ENCODE results near the gene ARRDC5. TPM values are rescaled to one million over a fixed set of nuclear protein-coding genes. Genes with fewer than 3 reads are reported as not detected.

Gene ARRDC5
- total and polyA plus RNA-seq, 12 donors, result 0.06 to 1.1 (median 0.24) TPM; not detected in 2

DNA sequence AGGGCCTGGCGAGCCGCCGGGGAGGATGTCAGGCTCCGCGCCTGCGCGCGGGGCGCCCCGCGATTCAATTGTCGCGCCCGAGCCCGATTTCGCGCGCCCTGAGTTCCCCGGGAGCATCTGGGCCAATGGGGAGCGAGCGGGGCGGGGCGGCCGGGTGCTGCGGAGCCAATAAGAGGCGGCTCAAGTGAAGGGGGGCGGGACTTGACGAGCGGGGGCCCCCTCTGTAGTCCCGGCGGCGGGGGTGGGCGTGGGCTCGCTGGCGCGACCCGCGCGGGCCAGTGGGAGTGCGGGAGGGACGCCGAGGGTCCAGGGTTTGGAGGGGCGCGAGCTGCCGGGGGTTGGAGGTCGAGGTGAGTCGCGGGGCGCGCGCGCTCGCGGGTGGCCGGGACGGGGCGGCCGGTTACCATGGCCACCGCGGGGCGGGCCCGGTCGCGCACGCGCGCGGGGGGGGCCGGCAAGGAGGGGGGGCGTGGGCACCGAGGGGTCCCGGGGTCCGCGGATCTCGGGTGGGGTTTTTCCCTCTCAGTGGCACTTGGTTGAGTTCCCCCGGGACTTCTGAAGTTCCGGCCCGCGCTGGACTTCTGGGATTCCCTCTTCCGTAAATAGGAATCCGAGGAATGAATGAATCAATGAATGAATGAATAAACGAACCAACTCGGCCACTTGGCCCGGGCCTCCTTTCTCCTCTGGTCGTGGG is 7.3 kb upstream of the ARRDC5 start:
- WGBS, 4 donors, result 0 to 1% (median 1%) methylated on average over 12 to 78 of the region's 85 CpGs
- peak; percentile 88 to 94 (median 91) for DNase-seq
- Histone ChIP-seq H3K27ac (no peak overlapping the region), H3K9me3 (replicated peaks in 1 of 3) (no peaks in the 10 kb centered on the region), H3K27me3 (peaks cover 10% of the 10 kb centered on the region), H3K36me3 (replicated peaks in 1 of 2) (no peaks in the 10 kb centered on the region), H3K4me3 (peak overlapping the region in 3 of 4 donors; percentile 25 to 98 (median 35)), H3K4me1 (replicated peaks in 1 of 2) (peaks cover 12 to 23% of the 10 kb centered on the region in 2 donors)
- intact Hi-C loops (cut with DNase I), result loop anchor here (2.0 to 5.0 kb wide), 5 partner anchors 37 to 122 kb away; no protein-coding TSS in a partner anchor
- no peak for TF ChIP-seq POLR2A (IDR thresholded peaks at IDR 0.05)
- TF ChIP-seq, protein P1, sequence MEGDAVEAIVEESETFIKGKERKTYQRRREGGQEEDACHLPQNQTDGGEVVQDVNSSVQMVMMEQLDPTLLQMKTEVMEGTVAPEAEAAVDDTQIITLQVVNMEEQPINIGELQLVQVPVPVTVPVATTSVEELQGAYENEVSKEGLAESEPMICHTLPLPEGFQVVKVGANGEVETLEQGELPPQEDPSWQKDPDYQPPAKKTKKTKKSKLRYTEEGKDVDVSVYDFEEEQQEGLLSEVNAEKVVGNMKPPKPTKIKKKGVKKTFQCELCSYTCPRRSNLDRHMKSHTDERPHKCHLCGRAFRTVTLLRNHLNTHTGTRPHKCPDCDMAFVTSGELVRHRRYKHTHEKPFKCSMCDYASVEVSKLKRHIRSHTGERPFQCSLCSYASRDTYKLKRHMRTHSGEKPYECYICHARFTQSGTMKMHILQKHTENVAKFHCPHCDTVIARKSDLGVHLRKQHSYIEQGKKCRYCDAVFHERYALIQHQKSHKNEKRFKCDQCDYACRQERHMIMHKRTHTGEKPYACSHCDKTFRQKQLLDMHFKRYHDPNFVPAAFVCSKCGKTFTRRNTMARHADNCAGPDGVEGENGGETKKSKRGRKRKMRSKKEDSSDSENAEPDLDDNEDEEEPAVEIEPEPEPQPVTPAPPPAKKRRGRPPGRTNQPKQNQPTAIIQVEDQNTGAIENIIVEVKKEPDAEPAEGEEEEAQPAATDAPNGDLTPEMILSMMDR (IDR thresholded peaks at IDR 0.05), result no peak

DNA sequence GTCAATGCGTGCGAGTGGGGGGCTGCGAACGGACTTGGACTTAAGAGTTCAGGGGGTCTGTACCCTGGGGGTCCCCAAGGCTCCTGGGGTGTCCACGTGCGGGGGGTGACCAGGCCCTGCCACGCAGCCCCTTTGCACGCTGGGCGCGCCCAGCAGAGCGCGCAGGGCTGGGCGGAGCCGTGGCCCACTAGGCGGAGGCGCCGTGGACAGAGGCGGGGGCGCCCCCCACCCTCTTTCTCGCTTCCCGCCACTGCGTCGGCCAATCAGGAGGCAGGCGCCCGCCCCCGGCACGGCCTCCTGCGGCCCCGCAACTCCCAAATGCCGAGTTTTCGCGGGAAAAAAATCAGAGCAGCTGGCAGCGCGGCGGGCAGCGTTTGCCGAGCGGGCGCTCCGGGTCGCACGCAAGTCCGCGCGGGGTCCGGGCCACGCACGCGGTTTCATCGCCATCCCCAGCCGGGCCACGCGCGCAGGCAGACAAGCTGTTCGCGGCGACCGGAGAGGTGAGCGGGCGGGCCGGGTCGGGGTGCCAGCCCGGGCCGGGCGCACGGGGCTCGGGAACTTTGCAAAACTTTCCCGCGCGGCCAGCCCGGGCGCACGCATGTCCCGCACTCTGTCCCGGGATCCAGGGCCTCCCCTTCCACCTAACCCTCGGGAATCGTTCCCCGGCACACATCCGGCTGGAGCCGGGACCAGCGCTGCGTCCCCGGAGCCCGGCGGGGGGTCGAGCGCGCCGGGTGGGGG is 6.6 kb upstream of the ARRDC5 start, which contains the start of gene UHRF1:
UHRF1 (plus strand) TSS at position 346 of the 741 bp plus-strand sequence. CDS start 1,385 bp downstream, outside the sequence.
- no peaks in the 10 kb centered on the region for H3K36me3 ChIP-seq (replicated peaks in 1 of 2)
- peak within 1 kb of the TSS in 3 of 4 donors; percentile 25 to 98 (median 35) for H3K4me3 ChIP-seq
- DNase-seq, result no peak
- TF ChIP-seq, protein P1 (IDR thresholded peaks at IDR 0.05), result no peak
- TF ChIP-seq POLR2A (IDR thresholded peaks at IDR 0.05), result no peak
- intact Hi-C loops (cut with DNase I), result no loop called here
- no peak within 1 kb of the TSS for H3K27ac ChIP-seq
- WGBS, 4 donors, result 2 to 4% (median 3%) methylated on average over 31 to 89 of the region's 89 CpGs; no CpG with 5 or more reads in 1 of the 4 donors
- peaks cover 12 to 23% of the 10 kb centered on the region in 2 donors for H3K4me1 ChIP-seq (replicated peaks in 1 of 2)
- peaks cover 10% of the 10 kb centered on the region for H3K27me3 ChIP-seq
- no peaks in the 10 kb centered on the region for H3K9me3 ChIP-seq (replicated peaks in 1 of 3)

DNA sequence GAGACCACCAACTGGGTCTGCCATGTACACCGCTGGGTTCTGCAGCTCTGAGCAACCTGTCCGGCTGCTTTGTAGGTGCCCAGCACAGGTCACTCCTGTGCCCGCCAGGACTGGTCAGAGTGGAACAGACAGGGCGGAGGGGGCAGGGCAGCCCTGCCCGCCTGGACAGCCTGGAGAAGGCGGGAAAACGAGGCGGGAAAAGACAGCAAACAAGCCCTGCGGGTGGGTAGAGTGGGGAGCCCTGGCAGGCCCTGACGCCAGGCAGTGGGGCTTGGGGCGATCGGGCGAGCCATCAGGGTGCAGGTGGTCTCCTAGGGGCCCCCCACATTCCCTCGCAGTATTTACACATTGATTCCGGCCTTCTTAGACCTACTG is 6.1 kb upstream of the ARRDC5 start:
- intact Hi-C loops (cut with DNase I), result no loop called here
- DNase-seq, result no peak
- Histone ChIP-seq H3K36me3 (replicated peaks in 1 of 2) (no peaks in the 10 kb centered on the region), H3K27ac (no peak overlapping the region), H3K4me1 (replicated peaks in 1 of 2) (peaks cover 12 to 23% of the 10 kb centered on the region in 2 donors), H3K9me3 (replicated peaks in 1 of 3) (no peaks in the 10 kb centered on the region), H3K4me3 (no peak overlapping the region), H3K27me3 (peaks cover 10% of the 10 kb centered on the region)
- WGBS, 4 donors, result 70 to 82% (median 77%) methylated on average over 6 to 15 of the region's 15 CpGs
- no peak for TF ChIP-seq POLR2A (IDR thresholded peaks at IDR 0.05)
- TF ChIP-seq, protein P1 (IDR thresholded peaks at IDR 0.05), result no peak

DNA sequence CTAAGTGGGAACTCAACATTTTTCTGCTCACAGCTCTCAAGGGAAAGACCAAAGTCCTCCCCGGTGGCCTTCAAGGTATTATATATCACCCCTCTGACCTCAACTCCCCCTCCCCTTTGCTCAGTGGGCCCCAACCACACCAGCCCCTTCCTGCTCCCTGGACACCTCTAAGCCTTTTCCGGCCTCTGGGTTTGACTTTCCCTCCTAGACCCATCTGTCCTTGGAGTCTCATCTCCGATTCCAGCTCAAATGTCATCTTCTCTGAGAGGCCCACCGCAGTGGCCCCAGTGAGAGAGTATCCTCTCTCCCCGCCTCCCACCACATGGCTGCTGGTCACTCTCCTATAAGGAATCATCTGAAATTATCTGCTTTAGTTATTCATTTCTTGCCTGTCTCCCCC is 5.7 kb upstream of the ARRDC5 start:
- peaks cover 12 to 23% of the 10 kb centered on the region in 2 donors for H3K4me1 ChIP-seq (replicated peaks in 1 of 2)
- no peak overlapping the region for H3K27ac ChIP-seq
- DNase-seq, result no peak
- H3K9me3 ChIP-seq (replicated peaks in 1 of 3), result no peaks in the 10 kb centered on the region
- no peaks in the 10 kb centered on the region for H3K36me3 ChIP-seq (replicated peaks in 1 of 2)
- H3K4me3 ChIP-seq, result no peak overlapping the region
- TF ChIP-seq, protein P1 (IDR thresholded peaks at IDR 0.05), result no peak
- no peak for TF ChIP-seq POLR2A (IDR thresholded peaks at IDR 0.05)
- intact Hi-C loops (cut with DNase I), result no loop called here
- H3K27me3 ChIP-seq, result peaks cover 10% of the 10 kb centered on the region
- WGBS, 4 donors, result 58 to 77% (median 69%) methylated on average over 5 of the region's 5 CpGs

Data from adrenal gland (tissue), 12 donors.